Measurements from ENCODE around the gene MRPL1.

Gene MRPL1

GRCh38 chr4:77862478-77863216 lies at the start of gene MRPL1:
Gene MRPL1, plus strand, starts transcription at chr4:77862830. Its CDS starts 19 bp downstream, at chr4:77862849.
- DNase-seq, result peak; percentile 75 to 94

DNA sequence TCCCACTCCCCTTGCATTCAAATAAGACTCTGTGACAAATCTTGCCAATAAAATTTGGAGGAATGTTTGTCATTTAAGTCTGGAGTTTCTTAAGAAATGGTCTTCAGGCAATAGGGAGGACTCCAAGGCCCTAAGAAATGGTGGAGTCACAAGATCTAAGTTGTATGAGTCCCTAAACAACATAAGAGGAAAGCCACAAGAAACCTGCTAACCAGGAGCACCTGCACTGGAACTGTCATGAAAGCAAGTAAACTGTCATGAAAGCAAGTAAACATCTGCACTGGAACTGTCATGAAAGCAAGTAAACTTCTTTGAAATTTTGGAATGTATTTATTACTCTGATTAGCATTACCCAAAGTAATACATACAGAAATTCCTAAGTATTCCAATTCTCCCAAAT lies 47.0 kb upstream of the MRPL1 start:
- DNase-seq, result no peak

- DNase-seq, result no peak
Observed at GRCh38 chr4:77816546-77816945, 46.1 kb upstream of the MRPL1 start.

DNA sequence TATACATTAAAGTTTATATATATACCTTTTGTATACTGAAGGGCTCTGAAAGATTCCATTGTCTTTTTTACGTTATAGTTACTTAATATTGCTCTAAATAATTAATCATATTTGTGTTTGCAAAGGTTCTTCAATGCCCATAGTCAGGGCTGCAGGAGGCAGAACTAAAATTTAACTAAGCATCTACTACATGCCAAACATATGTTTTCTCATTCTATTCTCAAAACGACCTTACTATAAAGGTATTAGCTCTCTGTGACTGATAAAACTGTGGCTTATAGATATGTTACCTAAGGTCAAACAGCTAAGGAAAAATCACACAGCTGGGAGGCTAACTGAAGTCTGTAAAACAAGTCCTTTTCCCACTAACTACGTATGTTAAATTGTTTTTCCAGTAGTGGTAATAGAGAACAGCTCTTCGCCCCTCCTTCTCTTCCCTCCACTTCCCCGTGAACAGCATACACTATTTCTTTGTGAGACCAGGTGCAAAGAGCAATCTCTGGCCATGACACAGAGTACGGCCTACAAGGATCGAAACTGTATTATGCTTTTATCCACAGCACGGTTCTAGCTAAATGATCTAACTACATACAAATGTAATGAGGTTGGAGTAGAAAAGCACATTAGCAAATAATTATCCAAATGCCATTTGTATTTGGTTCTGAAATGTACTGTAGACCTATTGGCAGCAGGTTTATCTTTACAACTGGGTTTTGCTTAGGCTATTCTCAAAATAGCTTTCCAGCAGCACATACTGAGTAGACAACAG lies 45.1 kb upstream of the MRPL1 start:
- no peak for DNase-seq

- peak; percentile 9 to 79 for DNase-seq
Observed at GRCh38 chr4:77818073-77818601, 44.5 kb upstream of the MRPL1 start.

GRCh38 chr4:77818602-77819403 lies 43.8 kb upstream of the MRPL1 start, which contains the start of gene CNOT6L:
Gene CNOT6L, minus strand, starts transcription at chr4:77819368. Its CDS starts 60 bp downstream, at chr4:77819308.
- peak in 1 of 2 experiments; percentile 12 for DNase-seq

DNA sequence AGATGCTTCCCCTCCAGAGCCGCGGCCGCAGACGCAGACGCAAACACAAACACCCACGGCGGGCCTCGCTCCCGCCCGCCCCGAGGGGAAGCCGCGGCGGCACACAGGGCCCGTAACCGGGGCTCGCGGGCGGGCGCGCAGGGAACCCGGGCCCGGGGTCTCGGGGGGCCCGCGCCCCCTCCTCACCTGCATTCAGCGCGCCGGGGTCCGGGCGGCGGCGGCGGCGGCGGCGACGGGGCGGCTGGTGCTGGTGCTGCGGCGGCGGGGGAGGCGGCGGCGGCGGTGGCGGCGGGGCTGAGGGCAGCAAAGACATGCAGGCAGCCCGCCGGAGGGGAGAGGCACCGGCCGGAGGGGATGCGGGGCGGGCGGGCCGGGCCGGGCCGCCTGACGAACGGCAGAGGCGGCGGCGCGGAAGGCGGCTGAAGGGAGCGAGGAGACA lies 43.2 kb upstream of the MRPL1 start:
- DNase-seq, result no peak

DNA sequence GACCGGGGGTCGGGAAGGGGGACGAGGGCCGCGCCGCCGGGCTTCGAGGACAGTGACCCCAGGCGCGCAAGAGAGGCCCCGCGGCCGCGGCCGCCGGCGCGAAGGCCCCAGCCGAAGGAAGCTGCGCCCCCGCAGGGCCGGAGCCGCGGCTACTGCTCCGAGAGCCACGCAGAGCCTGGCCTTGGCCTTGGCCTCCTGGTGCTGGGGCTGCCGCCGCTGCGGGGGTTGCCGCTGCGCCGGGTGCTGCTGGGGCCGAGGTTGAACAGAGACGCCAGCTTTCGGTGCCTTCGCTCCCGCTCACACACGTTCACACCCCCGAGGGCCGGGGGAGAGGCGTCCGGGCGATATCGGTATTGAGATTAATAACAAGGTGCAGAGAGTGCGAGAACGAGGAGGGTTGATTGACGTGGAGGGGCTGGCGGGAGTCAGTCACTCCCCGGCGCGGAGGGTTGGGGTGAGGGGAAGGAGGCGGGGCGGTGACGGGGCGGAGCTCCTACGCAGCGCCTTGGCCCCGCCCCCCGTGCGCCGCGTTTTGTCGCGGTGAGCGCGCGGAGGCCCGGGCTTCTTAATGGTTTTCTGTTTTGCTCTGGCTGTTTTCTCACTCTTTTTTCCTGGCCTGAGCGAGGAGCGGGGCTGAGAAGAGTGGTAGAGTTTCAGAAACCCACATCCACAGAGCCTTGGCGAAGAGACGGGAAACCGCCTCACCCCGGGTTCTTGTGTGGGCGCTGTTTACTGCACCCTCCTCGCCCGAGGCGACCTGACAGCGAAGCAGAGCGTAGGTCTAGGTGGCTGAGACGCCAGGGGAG lies 42.6 kb upstream of the MRPL1 start:
- DNase-seq, result peak; percentile 41 to 61

DNA sequence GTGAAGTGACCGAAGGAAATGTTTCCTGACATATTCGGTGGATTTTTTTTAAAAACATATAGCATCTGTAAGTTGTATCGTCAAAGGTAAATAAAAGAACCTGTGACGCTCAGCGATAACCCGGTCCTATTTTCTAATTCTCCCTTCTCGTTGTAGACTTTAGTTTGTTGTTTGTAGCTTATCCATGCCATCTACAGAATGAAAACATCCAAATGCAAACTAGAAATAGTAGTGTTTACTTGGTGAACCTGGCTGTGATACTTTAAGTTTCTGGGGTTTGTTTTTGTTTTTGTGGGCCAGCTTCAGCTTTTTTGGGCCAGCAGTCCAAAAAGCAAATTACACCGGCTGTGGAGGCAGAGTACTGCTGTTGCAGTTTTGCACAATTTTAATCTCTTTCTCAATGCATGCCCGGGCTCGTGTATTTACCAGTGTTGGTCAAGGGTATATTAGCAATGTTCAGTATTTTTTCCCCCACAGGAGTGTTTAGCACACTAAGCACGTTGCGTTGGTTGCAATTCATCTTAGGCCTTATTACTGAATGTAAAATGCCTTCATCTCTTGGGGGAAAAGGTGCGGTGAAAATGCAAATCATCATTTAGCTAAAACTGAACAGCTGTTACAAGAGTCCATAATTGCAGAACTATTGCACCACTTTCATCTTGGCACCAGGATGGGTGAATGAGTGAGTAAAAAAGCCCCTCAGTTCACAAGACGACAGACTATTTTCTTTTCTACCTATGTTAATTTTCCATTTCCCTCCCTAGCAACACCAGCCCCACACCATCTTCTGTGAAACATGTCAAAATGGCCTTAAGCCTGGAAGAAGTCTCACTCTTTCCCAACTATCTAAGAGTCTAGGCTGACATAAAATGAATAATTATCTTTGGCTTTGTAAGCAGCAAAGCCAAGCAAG lies 41.7 kb upstream of the MRPL1 start:
- no peak for DNase-seq

DNA sequence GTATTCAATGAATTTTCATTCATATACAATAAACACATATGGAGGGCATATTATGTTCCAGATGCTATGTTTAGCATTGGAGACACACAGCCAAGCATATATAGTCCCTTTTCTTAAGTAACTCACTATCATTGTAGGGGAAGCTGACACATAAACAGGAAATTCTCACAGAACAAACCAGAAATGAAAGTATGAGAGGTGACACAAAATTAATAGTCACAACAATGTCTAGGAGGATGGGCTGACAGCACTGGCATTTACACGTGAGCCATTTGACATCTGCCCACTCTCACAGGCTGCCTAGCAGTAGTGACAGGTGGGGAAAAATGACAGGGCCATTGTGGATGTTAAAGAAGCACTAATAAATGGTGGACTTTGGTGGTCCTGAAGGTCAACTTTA lies 40.9 kb upstream of the MRPL1 start:
- DNase-seq, result no peak

DNA sequence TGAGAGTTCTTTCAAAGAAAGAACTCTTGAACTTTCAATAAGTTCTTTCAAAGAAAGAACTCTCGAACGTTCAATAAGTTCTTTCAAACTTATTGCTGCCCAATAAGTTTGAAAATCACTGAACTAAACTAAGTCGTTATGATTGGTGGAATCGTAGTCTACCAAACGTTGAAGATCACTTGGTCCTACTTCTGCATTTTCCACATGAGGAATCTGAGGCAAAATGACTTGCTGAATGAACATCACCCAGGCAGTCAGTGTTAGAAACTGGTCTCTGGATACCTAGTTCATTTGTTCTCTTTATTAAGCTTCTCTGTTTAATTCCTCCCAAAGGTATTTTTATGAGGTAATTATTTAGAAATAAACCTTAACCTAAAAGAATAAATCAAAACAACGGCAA lies 36.4 kb upstream of the MRPL1 start:
- DNase-seq, result no peak

GRCh38 chr4:77827343-77827742 lies 35.3 kb upstream of the MRPL1 start:
- no peak for DNase-seq

DNA sequence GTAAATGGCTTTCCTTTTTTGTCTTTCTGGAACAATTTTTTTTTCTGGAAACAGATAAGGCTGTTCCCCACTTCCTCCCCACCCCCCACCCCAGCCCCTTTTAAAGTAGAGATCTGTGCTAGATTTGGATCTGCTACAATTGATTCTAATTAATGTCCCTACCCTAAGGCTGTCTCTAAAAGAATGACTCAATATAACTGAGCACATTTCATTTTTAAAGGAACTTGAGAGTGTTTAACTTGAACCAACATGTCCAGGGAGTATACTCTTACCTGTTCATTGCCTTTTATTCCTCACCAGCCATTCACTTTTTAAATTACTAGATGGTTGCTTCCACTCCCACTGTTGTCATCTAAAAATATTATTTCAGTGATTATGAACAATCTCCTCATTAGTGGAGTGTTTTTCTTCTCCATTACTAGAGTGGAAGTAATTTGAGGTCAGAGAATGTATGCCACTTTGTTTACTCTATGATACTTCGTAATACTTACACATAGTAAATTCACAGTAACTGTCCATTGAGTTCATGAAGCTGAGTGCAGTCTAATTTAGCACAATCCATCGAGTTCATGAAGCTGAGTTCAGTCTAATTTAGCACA lies 29.4 kb upstream of the MRPL1 start:
- no peak for DNase-seq

GRCh38 chr4:77834403-77834802 lies 28.2 kb upstream of the MRPL1 start:
- no peak for DNase-seq

DNA sequence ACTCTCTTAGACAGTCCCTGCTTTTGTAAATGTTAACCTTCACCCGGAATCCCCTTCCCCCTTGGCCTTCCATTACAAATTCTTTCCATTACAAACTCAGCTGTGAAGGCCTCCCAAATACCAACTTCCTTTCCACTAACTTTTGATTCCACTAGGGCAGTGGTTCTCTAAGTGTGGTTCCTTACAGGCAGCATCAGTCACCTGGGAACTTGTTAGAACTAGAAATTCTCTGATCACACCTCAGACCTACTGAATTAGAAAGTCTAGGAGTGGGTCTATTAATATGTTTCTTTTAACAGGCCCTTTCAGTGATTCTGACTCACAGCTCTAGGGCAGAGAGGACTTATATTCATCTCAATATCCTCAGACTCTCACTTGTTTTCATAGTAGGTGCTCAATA lies 19.0 kb upstream of the MRPL1 start:
- DNase-seq, result no peak

GRCh38 chr4:77844363-77844762 lies 18.3 kb upstream of the MRPL1 start:
- DNase-seq, result no peak

- DNase-seq, result no peak
Observed at GRCh38 chr4:77845400-77845799, 17.2 kb upstream of the MRPL1 start.

DNA sequence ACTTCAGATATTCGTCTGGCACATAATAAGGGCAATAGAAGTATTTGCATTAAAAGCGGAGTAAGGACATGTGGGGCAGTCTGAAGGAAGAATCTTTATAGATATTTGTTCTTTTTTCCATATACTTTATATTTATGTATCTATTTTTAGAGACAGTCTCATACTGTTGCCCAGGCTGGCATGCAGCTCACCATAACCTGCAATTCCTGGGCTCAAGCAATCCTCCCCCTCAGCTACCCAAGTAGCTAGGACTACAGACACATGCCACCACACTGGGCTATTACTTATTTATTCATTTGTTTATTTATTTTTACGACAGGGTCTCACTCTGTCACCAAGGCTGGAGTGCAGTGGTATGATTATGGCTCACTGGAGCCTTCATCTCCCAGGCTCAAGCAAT lies 16.7 kb upstream of the MRPL1 start:
- no peak for DNase-seq

GRCh38 chr4:77848508-77848907 lies 14.1 kb upstream of the MRPL1 start:
- no peak for DNase-seq

- no peak for DNase-seq
Observed at GRCh38 chr4:77849278-77849965, 13.2 kb upstream of the MRPL1 start.

All from SW 1271 (cell line).